ENCODE results near the gene ZFYVE28.
A peak's percentile ranks its signal among the peaks of the same experiment; 100 is the strongest.
"Not testable (repeated sequence)": the region's sequence is repeated elsewhere in the genome, so short reads cannot be mapped to it uniquely, and the experiment has no call there.

ZFYVE28 gene

DNA sequence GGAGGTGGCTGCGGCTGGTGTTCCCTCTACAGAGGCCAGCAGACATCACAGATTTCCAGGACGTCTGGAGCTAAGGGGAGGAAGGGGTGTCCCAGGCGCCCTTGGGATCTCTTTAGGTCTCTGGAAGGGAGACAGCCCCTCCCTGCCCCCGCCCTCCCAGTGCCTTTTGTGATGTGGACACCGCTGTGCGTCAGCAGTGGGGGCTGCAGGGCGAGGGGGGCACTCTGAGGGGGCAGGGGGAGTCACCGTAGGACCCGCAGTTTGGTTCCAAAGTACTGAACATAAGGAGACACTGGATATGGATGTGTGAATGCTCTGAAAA lies 130.9 kb downstream of the ZFYVE28 start:
- no peak for DNase-seq (ENCODE audit: low spot score)

DNA sequence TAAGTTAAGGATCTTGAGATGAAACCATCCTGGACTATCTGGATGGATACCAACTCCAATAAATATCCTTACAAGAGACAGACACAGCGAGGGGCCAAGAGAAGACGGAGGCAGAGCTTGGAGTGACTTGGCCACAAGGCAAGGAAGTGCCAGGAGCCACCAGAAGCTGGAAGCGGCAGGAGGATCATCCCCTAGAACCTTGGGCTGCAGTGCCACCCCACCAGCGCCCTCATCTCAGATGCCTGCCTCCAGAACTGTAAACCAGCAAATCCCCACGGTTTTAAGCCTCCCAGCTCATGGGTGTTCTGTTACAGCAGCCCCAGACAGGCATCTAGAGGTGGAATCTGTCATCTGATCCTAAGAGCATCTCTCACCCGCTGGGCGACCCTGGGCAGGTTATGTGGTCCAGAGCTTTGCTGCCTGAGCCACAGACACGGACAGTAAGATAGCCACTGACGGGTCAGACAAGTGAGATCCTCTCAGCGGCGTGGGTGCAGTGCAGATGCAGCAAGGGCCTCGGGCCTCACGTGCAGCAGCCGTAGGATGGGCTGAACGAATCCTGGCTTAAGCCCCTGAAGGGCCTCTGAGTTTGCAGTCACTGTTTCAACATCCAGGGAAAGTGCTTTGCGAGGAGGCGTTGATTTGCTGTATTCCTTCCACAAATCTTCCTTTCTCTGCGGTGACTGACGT lies 131.4 kb downstream of the ZFYVE28 start:
- no peak for DNase-seq (ENCODE audit: low spot score)

DNA sequence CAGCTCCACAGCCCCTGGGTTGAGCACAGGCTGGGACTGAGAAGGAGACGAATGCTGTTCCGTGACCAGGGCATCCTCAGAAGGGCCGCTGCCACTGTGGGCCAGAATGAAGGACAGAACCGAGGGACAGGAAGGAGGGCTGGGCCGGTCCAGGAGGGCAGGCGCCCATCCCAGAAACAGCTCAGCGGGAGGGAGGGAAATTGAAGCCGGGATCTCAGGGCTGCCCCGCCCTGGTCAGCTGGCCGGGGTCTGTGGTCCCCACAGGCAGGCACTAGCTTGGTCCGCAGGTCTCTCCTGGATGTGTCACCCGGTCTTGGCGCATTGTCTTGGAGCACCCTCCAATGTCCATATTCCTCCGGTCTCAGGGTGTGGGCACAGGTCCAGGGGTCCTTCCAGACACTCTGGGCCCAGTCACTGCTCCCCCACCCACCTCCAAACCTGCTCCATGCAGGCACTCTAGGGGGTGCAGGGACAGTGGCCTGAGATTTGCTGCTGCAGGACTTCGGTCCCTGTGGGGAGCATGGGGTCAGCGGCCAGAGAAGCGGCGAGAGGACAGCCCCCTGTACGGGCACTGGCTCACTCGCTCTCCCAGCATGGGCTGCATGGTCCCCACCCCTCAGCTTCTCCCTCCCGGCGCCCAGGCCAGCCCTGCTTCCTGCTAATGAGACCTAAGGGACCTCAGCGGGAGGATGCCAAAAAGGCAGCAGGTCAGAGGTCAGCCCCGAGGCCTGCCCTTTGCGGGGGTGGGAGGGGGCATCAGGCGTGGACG lies 132.6 kb downstream of the ZFYVE28 start:
- no peak for DNase-seq (ENCODE audit: low spot score)

DNA sequence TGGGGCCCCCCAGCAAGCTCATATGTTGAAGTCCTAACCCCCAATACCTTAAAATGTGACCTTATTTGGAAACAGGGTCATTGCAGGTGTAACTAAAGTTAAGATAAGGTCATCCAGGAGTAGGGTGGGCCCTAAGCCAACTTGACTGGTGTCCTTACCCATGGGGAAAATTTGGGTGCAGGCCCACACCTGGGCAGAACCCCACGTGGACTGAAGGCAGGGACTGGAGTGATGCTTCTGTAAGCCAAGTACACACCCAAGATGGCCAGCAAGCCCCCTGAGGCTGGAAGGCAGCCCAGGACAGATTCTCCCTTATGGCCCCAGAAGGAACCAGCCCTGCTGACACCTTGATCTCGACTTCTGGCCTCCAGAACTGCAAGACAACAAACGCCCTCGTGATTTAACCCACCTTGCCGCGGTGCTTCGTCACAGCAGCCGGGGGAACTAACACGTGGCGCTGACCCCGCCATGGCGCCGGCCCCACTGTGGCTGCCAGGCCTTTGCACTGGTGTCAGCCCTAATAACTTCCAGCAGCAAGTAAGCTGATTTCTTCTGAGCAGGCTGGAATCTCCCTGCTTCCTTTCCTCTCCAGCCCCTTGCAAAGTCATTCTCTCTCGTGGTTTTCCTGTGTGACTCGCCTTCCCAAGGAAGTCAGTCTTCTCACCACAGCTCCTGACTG lies 133.4 kb downstream of the ZFYVE28 start:
- no peak for DNase-seq (ENCODE audit: low spot score)

DNA sequence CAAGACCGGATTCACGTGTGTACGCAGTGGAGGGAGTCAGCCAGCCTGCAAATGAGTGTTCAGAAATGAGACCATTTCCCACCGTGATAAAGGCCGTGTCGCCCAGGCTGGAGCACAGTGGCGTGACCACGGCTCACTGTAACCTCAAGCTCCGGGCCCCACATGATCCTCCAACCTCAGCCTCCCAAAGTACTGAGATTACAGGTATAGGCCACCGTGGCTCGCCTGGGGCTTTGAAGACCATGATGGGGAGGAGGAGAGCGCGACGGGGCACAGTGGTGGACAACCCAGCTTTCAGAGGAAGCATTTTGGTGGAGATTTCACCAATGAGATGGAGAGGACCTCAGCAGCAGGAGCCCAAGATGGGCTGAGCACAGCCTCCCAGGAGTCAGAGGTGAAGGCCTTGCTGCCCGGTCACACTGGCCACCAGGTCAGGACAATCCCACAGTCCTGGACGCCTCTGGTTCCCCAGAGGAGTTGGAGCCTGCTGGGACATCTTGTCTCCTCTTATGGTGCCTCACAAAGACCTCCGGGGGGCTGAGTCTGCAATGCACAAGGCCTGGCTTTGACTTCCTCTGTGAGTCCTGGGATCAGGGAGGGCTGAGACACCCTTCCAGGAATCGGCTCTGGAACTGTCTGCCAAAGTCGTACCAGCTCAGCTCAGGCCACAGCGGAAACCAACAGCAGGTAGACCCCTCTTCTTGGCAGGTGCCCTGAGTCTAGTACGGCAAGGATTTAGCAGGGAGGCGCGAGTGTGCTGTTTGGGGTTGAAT lies 134.1 kb downstream of the ZFYVE28 start:
- no peak for DNase-seq (ENCODE audit: low spot score)

DNA sequence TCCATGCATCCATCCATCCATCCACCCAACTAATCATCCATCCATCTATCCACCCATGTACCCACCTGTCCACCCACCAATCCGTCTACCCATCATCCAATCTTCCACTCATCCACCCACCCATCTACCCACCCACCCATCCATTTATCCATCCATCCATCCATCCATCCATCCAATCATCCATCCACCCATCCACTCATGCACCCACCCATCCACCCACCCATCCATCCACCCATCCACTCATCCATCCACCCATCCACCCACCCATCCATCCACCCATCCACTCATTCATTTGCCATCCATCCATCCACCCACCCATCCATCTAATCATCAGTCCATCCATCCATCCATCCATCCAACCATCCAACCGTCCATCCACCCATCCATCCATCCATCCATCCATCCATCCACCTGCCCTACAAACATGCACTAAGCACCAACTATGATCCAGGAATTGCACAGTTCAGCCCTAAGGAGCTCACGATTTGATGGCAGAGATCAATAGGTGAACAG lies 135.2 kb downstream of the ZFYVE28 start:
- no peak for DNase-seq (ENCODE audit: low spot score)

DNA sequence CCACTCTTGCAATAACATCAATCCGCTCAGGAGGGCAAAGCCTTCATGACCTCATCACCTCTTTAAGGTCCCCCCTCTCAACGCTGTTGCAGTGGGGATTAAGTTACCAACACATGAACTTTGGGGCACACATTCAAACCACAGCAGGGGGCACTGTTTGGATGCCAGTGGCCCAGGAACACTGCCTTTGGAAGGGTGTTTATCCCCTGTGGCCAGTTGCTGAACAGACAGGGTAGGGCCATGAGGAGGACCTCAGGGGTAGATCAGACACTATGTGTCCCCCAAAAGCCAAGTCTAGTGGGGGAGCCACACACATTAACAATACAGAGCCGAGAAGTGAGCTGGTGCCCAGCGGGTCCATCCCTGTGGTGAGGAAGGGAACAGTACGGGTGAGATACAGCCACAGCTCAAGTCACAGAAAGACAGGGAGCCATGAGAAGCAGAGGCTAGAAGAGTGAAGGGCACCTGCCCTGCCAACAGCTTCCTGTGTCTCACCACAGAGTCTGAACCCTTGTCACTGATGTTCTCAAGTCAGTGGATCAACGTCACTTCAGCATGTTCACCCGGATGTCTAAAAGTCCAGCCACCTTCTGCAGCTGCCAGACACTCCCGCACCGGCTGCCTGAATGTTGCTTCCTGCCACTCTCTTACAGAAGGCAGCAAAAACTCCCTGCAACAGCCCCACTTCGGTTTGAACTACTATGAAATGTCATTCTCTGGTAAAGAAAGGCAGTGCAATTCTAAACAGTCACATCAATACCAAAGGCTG lies 136.7 kb downstream of the ZFYVE28 start:
- peak; percentile 87 for DNase-seq (ENCODE audit: low spot score)

DNA sequence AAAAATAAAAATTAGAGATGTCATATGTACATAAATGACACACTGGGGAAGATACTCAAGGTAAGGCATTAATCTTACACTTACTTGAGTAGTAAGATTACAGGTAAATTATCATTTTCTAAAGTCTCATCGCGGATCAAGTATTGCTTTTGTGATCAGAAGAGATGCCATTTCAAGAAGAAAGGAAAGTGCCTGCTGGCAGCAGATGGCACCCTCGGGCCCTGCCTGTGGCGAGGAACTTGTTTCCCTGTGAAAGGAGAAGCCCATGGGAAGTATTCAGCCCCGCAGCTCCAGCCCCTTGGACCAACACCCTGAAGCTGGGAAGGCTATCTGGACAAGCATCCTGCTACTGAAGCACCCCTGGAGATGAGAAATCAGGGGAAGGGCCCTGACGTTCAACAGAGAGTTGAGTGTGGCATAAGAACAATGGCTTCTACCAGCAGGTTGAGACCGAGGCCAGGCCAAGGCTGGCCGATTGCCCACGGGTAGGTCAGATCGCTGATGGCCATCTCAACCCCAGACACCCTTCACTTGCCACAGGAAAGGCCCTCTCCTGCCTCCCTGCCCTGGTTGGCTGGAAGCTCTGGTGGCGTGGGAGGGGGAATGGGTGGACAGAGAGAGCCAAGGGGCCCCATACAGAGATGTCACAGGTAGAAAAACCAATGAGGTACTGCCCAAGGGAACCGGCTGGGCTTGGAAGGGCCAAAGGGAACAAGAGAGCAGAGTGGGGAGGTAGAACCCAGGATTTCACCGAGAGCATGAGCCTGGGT lies 137.7 kb downstream of the ZFYVE28 start:
- DNase-seq (ENCODE audit: low spot score) = no peak

DNA sequence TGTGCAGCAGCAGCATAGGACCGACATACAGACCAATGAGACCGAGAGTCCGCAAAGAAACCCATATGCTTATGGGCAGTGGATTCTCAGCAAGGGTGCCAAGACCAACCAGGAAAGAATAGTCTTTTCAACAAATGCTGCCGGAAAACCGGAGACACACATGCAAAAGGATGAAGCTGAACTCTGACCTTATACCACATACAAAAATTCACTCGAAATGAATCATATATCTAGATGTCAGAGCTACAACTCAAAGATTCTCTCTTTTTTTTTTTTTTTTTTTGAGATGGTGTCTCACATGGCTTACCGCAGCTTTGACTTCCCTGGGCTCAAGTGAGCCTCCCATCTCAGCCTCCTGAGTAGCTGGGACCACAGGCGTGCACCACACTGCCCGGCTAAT lies 140.5 kb downstream of the ZFYVE28 start:
- no peak for DNase-seq (ENCODE audit: low spot score)

DNA sequence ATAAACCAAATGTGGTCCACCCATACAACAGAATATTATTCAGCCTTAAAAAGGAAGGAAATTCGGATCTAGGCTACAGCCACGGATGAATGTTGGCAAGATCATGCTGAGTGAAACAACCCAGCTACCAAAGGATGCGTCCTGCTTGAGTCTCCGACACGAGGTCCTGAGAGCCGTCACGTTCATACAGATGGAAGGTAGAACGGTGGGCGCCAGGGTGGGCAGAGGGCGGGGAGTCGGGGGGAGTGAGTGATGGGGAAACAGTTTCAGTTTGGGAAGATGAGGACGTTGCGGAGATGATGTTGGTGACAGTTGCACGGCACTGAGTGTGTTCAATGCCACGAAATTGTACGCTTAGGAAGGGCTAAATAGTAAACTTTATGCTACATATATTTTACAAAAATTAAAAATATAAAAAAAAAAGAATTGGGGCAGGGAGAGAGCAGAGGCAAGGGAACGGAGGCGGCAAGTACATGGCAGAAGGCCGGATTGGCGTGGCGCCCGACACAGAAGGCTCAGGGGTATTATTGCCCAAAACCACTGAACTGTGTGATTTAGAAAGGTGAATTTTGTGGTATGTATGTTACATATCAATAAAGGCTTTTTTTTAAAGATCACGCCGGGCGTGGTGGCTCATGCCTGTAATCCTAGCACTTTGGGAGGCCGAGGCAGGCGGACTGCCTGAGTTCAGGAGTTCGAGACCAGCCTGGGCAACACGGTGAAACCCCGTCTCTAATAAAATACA lies 141.7 kb downstream of the ZFYVE28 start:
- DNase-seq (ENCODE audit: low spot score) = no peak

DNA sequence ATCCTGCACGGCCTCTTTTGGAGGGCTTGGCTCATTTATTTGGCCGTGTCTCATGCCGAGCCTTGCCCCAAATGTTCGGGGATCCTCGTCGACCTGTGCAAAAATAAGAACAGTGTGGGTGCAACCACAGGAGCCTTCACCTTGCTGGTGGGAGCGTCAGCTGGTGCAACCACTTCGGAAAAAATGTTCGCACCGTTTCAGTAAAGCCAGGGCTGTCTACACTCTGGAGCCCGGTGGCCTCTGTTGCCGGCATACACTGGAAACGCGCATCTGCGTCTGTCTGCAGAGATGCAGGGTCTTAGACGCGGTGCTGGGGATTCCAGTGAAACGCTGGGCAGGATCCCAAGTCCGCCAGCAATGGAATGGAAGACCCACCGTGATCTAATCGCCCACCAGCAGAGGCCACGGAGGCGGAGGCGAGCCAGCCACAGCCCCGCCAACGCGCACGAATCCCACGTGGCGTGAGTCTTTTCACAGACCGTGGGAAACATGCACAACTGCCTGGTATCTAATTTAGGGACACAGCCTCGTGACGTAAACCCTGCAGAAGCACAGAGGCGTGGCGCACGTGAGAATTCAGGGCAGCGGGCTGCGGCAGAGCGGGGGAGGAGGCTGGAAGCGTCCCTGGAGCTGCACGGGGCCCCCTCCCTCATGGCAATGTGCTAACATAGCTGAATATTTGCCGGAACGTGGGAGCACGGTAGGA lies 142.7 kb downstream of the ZFYVE28 start:
- no peak for DNase-seq (ENCODE audit: low spot score)

DNA sequence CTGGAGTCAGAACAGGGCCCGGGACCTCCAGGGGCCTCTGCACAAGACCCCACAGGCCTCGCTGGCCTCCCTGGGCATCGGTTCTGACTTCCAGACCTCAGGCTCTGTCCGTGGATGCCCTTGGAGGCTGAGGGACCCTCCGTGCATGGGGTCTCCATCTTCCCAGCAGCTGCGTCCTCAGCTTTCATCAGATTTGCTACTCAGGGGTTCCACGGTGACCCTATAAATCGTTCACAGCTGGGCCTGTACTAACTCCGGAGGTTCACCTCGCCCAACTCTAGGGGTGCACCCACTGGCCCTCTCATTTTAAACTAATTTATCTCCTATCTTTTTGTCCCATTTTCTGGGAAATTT lies 143.4 kb downstream of the ZFYVE28 start:
- DNase-seq (ENCODE audit: low spot score) = not testable (repeated sequence)

DNA sequence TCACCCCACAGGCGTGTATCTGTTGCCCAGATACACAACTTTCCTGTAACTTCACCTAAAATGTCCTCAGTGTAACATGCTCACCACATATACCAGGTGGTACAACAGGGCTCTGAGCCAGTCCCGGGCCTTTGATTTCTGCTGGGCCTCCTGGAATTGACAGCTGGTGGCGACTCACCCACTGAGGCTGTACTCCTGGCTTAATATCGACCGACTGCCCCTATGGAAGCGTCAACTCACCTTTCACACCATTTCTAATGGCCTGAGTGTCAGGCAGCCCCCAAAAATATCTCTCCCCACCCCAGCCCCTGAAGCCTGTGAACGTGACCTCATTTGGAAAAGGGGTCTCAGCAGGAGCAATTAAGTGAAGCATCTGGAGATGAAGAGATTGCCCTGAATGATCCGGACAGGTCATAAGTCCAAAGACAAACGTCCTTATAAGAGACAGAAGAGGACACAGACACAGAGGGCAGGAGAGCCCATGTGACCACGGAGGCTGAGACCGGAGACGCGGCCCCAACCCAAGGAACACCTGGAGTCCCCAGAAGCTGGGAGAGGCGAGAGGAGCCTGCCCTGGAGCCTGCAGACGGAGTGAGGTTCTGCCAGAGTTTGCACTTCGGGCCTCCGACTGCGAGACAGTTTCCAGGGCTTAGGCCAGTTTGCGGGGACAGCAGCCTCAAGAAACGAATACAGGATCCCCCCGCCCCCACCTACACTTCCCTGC lies 144.0 kb downstream of the ZFYVE28 start:
- no peak for DNase-seq (ENCODE audit: low spot score)

DNA sequence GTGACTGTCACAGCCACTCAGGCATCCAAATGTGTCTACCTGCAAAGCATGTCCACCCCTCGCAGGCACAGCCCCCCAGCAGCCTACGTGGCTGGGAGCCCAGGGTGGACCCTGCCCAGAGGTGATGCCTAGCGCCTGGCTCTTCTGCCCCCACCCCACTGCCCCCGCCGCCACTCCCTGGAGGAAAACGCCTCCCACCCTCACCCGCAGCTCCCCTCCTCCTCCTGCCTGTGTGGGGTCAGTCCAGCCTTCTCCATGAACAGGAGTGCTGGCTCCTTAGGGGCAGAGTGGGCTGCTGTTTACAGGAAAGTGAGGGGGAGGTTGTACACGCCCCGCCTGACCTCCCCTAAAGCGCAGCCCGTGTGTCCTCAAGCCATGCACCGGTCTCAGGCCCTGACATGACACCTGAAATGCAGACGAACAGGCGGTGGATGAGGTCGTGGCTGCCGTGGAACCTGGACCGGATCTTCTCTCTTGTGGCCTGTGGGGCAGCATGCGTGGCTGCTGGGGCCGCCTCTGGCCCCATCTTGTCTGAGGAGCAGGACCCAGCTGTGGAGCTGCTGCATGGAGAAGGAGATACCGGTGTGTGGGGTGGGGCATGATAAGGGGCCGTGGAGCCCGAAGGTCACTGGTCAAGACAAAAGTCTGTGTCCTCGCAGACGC lies 144.7 kb downstream of the ZFYVE28 start:
- no peak for DNase-seq (ENCODE audit: low spot score)

DNA sequence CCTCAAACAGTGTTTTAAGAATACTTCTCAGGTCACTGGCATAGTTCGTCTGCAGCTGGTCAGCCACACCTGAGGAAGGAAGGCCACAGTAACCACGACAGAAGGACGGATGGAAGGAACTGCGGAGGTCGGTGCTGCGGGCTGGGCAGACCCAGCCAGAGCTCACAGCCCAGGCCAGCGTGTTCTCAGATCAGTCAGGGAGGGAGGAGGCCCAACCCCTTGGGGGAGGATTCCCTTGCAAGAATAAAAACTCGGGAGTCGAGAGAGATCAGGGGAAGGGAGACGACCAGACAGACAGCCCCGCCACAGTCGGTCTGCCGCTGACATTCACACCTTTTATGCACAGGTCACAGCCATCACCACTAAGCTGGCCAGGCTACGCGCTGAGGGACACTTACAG lies 145.2 kb downstream of the ZFYVE28 start:
- no peak for DNase-seq (ENCODE audit: low spot score)

DNA sequence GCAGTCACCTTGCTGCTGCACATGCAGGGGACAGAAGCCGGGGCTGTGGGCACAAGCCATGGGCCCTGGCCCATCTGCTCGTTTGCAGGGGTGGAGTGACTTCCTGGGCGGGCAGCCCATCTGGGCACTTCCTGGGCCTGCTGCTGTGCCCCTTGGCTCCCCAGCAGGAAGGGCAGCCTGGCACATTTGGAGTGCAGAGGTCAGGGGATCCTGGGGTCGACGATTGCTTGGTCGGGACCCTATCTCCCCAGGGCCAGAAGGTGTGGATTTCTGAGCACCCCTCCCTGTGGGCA lies 145.7 kb downstream of the ZFYVE28 start:
- DNase-seq (ENCODE audit: low spot score) = no peak

DNA sequence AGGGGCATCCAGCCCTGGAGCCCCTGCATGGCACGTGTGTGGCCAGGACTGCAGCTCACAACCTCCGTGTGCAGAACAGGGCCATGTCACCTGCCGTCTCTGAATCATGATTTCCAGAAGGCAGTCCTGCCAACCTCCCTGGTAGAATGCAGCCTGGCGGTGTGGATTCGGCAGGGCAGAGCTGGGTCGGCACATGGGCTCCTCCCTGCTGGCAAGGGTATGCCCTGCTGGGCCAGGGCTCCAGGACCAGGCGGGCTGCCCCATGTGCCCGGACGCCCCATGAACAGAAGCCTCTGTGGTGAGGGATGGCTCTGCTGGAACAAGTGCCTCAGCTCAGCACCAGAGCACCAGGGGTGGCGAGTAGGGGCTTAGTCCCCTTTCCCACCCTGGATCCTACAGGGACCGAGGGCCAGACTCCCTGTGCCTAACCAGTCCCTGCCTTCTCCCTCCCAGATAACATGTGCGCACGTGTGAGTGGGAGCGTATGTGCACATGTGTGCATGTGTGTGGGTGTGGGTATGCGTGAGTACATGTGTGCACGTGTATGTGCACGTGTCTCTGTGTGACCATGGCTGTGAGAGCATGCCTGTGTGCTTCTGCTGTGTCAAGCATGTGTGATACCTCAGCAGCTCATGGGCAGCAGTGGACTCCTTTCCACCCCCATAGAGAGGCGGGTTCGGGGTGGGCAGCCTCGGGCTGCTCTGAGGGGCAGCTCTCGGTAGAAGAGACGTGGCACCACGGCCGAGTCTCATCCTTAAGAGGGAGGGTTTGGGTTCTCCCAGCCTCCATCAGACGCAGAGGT lies 146.2 kb downstream of the ZFYVE28 start:
- no peak for DNase-seq (ENCODE audit: low spot score)
